Measurements from ENCODE around the gene PTPN11. TPM values are rescaled to one million over a fixed set of nuclear protein-coding genes. Genes with fewer than 3 reads are reported as not detected.

The PTPN11 gene
- polyA plus RNA-seq, 2 of the 4 experiments (the other 2 are of a cell fraction), result 78.6 to 194 TPM

GRCh38 chr12:112375105-112375504, 43.6 kb upstream of the PTPN11 start:
- no peak for FAIRE-seq
- WGBS (ENCODE audit: missing lambda C conversion rate), result 67% methylated on average over 5 of the region's 5 CpGs
- TF ChIP-seq CTCF (IDR thresholded peaks at IDR 0.05), result no peak
- TF ChIP-seq MAZ (IDR thresholded peaks at IDR 0.05; ENCODE audit: borderline replicate concordance, low read depth, low read length), result no peak
- no peak for TF ChIP-seq SMC3 (IDR thresholded peaks at IDR 0.05)
- TF ChIP-seq USF2 (IDR thresholded peaks at IDR 0.05), result no peak
- TF ChIP-seq ATOH8 (CRISPR knock-in tag; IDR thresholded peaks at IDR 0.05; ENCODE audit: low read depth), result no peak
- no peak for TF ChIP-seq HOXB5 (CRISPR knock-in tag; IDR thresholded peaks at IDR 0.05)
- no peak for TF ChIP-seq CBX2 (IDR thresholded peaks at IDR 0.05; ENCODE audit: borderline replicate concordance, low read depth)
- TF ChIP-seq ESRRA (IDR thresholded peaks at IDR 0.05; ENCODE audit: borderline replicate concordance, low read length), result no peak
- no peak for TF ChIP-seq NFE2L2 (conservative IDR thresholded peaks at IDR 0.05; ENCODE audit: low read length)
- no peak for TF ChIP-seq RARB (CRISPR knock-in tag; IDR thresholded peaks at IDR 0.05)
- no peak overlapping the region for H3K27ac ChIP-seq
- ATAC-seq, result no peak
- no peak overlapping the region for H3K4me2 ChIP-seq
- H3K4me3 ChIP-seq, result no peak overlapping the region
- ChIA-PET CTCF (interaction anchor here (1.1 kb wide), 1 partner anchor 177 kb away, joined by 4 read pairs; no protein-coding TSS in a partner anchor), POLR2A (no interaction called here)
- 0 out of 3 replicates have a peak, but pooled peaks cover 4% of the 10 kb centered on the region for H3K9me3 ChIP-seq
- peak in 1 of 2 experiments; percentile 29 for DNase-seq (ENCODE audit: low read depth in 1 of 2, low spot score in 1 of 2)
- peaks cover 8% of the 10 kb centered on the region; the same call in 2 of the 3 replicates for H3K4me1 ChIP-seq

- peak overlapping the region; percentile 88 for H3K4me2 ChIP-seq
- FAIRE-seq, result no peak
- TF ChIP-seq ZSCAN20 (CRISPR knock-in tag; IDR thresholded peaks at IDR 0.05), result no peak
- TF ChIP-seq EHMT2 (IDR thresholded peaks at IDR 0.05; ENCODE audit: low read depth), result no peak
- TF ChIP-seq FOSB (CRISPR knock-in tag; IDR thresholded peaks at IDR 0.05), result no peak
- no peak for TF ChIP-seq MAFK (IDR thresholded peaks at IDR 0.05; ENCODE audit: partially characterized antibody)
- no peak for TF ChIP-seq ZNF302 (CRISPR knock-in tag; IDR thresholded peaks at IDR 0.05)
- no peak for TF ChIP-seq PBX3 (IDR thresholded peaks at IDR 0.05)
- no peak for TF ChIP-seq HOXB13 (CRISPR knock-in tag; IDR thresholded peaks at IDR 0.05; ENCODE audit: low read depth)
- TF ChIP-seq KDM5A (IDR thresholded peaks at IDR 0.05), result no peak
- no peak for TF ChIP-seq ZFP36 (IDR thresholded peaks at IDR 0.05; ENCODE audit: borderline replicate concordance, partially characterized antibody)
- TF ChIP-seq FOXS1 (CRISPR knock-in tag; IDR thresholded peaks at IDR 0.05), result no peak
- TF ChIP-seq PHF8 (IDR thresholded peaks at IDR 0.05; ENCODE audit: borderline replicate concordance, low read depth), result no peak
- no peak for TF ChIP-seq JUN (IDR thresholded peaks at IDR 0.05)
- H3K9me3 ChIP-seq, result no peaks in the 10 kb centered on the region
- no peak for ATAC-seq
- CTCF ChIA-PET, result interaction anchor here (0.9 kb wide), 1 partner anchor 182 kb away, joined by 3 read pairs; no protein-coding TSS in a partner anchor
- WGBS (ENCODE audit: missing lambda C conversion rate), result 68% methylated on average over 33 of the region's 34 CpGs
- POLR2A ChIA-PET, result no interaction called here
- peaks cover 5% of the 10 kb centered on the region; the same call in 2 of the 3 replicates for H3K4me1 ChIP-seq
- DNase-seq (ENCODE audit: low read depth in 1 of 2, low spot score in 1 of 2), result no peak
- peak overlapping the region; percentile 100 for H3K4me3 ChIP-seq
- H3K27ac ChIP-seq, result peak overlapping the region; percentile 84 to 94
Observed at GRCh38 chr12:112380663-112381405, 37.9 kb upstream of the PTPN11 start.
